Activated T-cell treated with anti-CD3 and anti-CD28 coated beads, Interleukin-2, amount 50 U/mL, for 72 hours (primary cell): ENCODE results near the gene FERMT3. TPM values are rescaled to one million over a fixed set of nuclear protein-coding genes. Genes with fewer than 3 reads are reported as not detected.

Source experiments
- ATAC-seq, 2 donors: fragments of 150-1000 bp; cut with Tn5 transposase; replicated peaks in 1 of 2; 2 replicates each; pipeline ENCODE4 v1.10.0; 2021; ENCODE audit warnings: moderate library complexity in 2 of 2, mild to moderate bottlenecking in 1 of 2
- DNase-seq, 2 donors: peaks; one replicate each; pipeline ENCODE4 v3.0.0; 2021 to 2022; ENCODE audit warnings: mixed read lengths in 1 of 2
- H3K27ac Mint-ChIP-seq: one replicate; pipeline ENCODE4 v1.8.0; 2022; ENCODE audit warnings: mild to moderate bottlenecking, moderate library complexity, mixed read lengths
- H3K27me3 Mint-ChIP-seq: one replicate; pipeline ENCODE4 v1.8.0; 2022; ENCODE audit warnings: low read depth, mixed read lengths
- H3K36me3 Mint-ChIP-seq, 2 donors: one replicate each; pipeline ENCODE4 v1.8.0; 2022; ENCODE audit warnings: mixed read lengths in 2 of 2, mild to moderate bottlenecking in 1 of 2; ENCODE audit not compliant: insufficient read depth in 2 of 2
- H3K4me1 Mint-ChIP-seq: one replicate; pipeline ENCODE4 v1.8.0; 2022; ENCODE audit warnings: low read depth, mixed read lengths
- H3K4me3 Mint-ChIP-seq, 2 donors: one replicate each; pipeline ENCODE4 v1.8.0; 2022; ENCODE audit warnings: mild to moderate bottlenecking in 2 of 2, mixed read lengths in 2 of 2, moderate library complexity in 2 of 2
- H3K9me3 Mint-ChIP-seq, 2 donors: one replicate each; pipeline ENCODE4 v1.8.0; 2022; ENCODE audit warnings: mixed read lengths in 2 of 2
- total RNA-seq, 2 donors: library from RNA; stranded (reverse); gene quantifications; one replicate each; pipeline ENCODE4 v1.2.3, GENCODE V29; 2022

Gene FERMT3
- total RNA-seq, 2 donors from 2014 or later, result 158 to 164 TPM

DNA sequence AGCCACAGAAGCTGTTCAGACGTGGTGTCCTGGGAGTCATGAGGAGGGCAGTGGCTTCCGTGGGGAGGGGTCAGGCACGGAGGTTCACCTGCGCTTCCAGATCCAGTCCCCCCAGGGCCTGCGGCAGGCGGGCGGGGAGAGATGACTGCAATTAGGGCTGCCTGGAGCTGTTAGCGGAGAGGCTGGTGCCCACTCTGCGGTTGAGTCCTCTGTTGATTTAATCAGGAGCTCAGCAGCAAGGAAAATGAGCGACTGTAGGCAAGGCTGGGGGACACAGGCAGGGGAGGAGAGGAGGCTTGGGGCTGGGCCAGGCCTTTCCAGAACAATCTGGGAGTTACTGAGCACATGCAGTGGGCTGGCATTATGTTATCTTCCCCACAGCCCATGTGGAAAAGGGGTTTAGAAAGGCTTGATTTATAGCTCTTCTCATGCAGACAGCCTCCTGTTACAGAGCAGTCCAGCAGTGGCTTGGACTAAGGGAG is 57.9 kb downstream of the FERMT3 start:
- Mint-ChIP-seq H3K9me3 (no peaks in the 10 kb centered on the region), H3K36me3 (peaks cover 2 to 6% of the 10 kb centered on the region in 2 donors), H3K27me3 (no peaks in the 10 kb centered on the region), H3K4me3 (no peak overlapping the region), H3K27ac (no peak overlapping the region), H3K4me1 (peaks cover 25% of the 10 kb centered on the region)
- DNase-seq (no peak), ATAC-seq (no peak)

DNA sequence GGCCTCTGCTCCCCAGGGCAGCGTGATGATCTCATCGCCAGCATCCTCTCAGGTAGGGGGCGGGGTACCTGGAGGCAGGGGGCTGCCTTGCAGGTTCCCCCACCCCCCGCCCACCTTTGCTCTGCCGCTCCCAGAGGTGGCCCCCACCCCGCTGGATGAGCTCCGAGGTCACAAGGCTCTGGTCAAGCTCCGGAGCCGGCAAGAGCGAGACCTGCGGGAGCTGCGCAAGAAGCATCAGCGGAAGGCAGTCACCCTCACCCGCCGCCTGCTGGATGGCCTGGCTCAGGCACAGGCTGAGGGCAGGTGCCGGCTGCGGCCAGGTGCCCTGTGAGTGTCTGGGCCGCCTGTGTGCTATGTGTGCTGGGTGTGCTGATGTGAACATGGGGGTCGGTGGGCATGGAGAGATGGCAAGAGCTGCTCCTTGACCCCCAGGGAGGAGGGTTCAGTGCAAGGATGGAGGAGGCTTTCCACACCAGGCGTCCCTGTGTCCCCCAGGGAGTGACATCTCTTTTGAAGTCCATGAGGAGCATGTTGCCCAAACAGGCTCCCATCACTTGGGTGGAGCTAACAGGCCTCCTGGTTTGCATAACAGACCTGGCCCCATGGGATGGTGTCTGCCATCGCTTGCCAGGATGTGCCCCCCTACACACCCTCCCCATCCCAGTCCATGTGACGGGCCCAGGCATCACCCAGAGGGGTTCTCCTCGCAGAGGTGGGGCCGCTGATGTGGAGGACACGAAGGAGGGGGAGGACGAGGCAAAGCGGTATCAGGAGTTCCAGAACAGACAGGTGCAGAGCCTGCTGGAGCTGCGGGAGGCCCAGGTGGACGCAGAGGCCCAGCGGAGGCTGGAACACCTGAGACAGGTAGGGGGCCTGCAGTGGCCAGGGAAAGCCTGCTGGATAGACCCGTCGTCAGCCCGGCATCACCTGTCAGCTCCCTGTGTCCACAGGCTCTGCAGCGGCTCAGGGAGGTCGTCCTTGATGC is 58.9 kb downstream of the FERMT3 start:
- peaks cover 20% of the 10 kb centered on the region for H3K4me1 Mint-ChIP-seq
- no peaks in the 10 kb centered on the region for H3K27me3 Mint-ChIP-seq
- H3K9me3 Mint-ChIP-seq, result no peaks in the 10 kb centered on the region
- H3K36me3 Mint-ChIP-seq, result peaks cover 0 to 7% of the 10 kb centered on the region in 2 donors
- no peak for DNase-seq
- H3K4me3 Mint-ChIP-seq, result no peak overlapping the region
- ATAC-seq, result no peak
- H3K27ac Mint-ChIP-seq, result no peak overlapping the region

DNA sequence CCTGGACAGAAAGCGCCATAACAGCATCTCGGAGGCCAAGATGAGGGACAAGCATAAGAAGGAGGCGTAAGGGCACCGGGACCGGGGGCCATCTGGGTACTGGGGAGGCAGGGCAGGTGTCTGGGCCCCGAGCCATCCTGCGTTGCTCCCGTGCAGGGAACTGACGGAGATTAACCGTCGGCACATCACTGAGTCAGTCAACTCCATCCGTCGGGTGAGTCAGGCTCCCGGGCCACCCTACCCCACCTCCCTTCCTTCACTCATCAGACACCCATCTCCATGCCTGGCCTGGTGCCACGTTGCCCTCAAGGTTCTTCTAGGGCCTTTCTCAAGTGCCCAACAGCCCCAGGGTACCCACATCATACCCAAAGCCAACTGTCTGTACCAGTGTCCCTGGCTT is 59.8 kb downstream of the FERMT3 start:
- Mint-ChIP-seq H3K27me3 (no peaks in the 10 kb centered on the region), H3K27ac (no peak overlapping the region), H3K36me3 (peaks cover 0 to 7% of the 10 kb centered on the region in 2 donors), H3K9me3 (no peaks in the 10 kb centered on the region), H3K4me1 (peaks cover 20% of the 10 kb centered on the region), H3K4me3 (no peak overlapping the region)
- ATAC-seq (no peak), DNase-seq (no peak)

DNA sequence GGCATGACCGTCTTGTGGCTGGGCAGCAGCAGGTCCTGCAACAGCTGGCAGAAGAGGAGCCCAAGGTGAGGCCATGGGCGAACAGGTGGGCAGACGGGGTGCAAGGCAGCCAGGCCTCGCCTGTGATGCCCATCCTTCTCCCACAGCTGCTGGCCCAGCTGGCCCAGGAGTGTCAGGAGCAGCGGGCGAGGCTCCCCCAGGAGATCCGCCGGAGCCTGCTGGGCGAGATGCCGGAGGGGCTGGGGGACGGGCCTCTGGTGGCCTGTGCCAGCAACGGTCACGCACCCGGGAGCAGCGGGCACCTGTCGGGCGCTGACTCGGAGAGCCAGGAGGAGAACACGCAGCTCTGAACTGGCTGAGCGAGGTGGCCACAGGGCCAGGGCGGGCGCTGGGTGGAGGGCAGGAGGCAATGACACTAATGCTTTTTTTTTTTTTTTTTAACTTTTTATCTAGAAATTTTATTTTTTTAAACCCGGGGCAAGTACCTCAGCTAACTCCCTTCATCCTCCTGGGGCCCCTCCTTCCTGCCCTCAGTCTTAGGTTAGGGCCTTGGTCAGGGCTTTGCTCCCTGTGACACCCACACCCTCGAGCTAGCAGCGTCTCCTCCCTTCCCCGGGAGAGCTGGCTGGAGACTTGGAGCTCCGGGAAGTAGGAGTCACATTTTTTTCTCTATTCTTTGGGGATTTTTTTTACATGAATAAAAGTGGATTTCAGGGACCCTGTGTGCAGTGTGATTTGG is 60.9 kb downstream of the FERMT3 start:
- no peaks in the 10 kb centered on the region for H3K9me3 Mint-ChIP-seq
- ATAC-seq (no peak), DNase-seq (no peak)
- H3K4me1 Mint-ChIP-seq, result peaks cover 27% of the 10 kb centered on the region
- H3K36me3 Mint-ChIP-seq, result peaks cover 0 to 7% of the 10 kb centered on the region in 2 donors
- no peaks in the 10 kb centered on the region for H3K27me3 Mint-ChIP-seq
- H3K27ac Mint-ChIP-seq, result no peak overlapping the region
- H3K4me3 Mint-ChIP-seq, result peak overlapping the region; percentile 42 to 90

DNA sequence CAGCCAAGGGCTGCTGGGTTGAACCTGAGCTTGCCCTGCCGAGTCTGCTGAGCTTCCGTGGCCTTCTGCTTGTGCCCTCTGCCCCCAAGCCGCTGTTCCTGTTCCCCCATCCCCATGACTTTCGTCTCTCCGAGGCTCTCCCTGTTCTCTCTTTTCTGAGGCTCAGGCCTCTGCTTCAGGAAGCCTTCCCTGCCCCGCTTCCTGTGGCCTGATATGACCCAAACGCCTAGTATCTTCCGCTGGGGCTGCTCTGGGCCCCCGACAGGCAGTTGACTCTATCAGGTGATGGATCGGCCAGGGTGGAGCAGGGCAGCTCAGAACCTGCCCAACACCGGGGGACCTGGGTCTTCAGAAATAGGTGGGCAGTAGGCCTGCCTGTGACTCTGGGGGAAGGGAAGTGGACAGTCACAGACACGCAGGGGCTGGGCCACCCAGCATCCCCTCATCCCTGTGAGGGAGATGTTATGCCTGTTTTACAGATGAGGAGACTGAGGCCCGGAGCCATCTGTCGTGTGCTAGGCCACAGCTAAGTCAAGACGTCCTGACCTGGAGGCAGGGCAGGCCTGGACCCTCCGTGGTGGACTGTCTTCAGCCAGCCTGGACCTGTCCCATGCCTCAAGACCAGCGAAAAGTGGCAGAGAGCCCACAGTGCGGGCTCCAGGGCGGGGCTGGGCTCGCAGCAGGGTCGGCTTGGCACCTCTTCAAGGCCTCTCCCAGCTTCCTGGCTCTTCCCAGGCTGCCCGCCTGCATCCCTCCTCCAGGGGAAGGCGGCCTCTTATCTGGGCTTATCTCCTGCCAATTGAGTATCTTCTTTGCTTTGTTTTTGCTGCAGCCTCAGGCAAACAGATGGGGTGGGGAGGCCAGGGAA is 61.7 kb downstream of the FERMT3 start:
- Mint-ChIP-seq H3K27ac (peak overlapping the region; percentile 81), H3K36me3 (peaks cover 0 to 7% of the 10 kb centered on the region in 2 donors), H3K4me3 (peak overlapping the region; percentile 90 to 100), H3K9me3 (no peaks in the 10 kb centered on the region), H3K4me1 (peaks cover 29% of the 10 kb centered on the region), H3K27me3 (no peaks in the 10 kb centered on the region)
- ATAC-seq (no peak), DNase-seq (no peak)

DNA sequence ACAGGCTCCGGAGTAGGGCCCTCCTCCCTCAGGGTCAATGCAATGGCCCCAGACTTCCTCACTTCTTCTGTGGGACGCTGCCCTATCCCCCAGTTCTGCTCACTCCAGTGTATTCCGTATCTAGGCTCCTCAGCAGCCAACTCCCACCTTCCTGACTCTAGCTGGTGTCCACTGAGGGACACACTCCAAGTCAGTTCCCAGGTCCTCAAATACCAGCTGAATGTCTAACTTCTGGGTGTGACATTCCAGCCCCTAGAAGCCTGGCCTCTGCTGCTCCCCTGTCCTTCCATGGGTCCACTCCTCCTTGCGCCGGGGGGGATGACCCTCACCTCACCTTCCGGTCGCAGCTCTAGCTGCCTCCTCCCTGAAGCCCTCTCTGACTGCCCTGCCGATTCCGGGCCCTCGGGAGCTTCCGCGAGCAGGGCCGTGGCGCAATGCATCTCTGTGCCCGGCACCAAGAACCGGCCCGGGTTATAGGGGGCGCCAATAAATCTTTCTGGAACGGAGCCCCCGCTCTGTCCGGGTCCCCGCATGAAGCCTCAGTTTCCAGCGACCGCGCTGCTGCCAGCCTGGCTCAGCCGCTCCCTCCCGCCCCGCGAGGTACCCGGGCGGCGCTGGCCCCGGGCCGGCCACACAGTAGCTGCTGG is 62.5 kb downstream of the FERMT3 start:
- Mint-ChIP-seq H3K4me3 (peak overlapping the region; percentile 90 to 100), H3K36me3 (peaks cover 0 to 7% of the 10 kb centered on the region in 2 donors), H3K27me3 (no peaks in the 10 kb centered on the region), H3K9me3 (no peaks in the 10 kb centered on the region), H3K27ac (peak overlapping the region; percentile 81), H3K4me1 (peaks cover 29% of the 10 kb centered on the region)
- DNase-seq (peak; percentile 62 to 71), ATAC-seq (peak; percentile 14 to 34)

DNA sequence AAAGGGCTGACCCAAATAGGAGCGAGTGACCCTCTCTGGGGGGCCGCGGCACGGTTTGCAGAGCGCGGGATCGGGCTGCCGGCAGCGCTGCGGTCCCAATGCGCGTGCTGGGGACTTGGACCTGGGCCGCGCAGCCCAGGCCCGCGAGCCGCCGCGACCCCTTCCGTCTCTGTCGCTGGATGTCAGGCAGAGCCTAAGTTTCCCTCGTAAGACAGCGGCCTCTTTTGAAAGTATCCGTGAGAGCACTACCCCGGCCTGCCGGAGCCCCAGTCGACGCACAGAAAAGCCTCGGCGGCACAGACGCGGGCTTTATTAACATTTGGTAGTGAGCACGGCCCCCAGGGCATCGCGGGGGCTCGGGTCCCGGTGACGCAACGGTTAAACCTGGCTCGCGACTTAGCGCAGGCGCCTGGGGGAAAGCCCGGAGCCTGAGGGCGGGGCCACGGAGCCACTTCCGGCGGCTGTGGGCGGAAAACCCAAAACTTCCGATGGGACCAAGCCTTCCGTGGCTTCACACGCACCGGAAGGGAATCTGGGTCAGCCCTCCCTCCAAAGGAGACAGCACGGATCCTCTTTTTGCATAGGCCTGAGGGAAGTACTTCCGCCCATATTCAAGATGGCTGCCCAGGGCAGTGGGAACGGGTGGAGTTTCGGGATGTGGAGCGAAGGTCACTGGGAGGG is 63.2 kb downstream of the FERMT3 start:
- H3K4me3 Mint-ChIP-seq, result peak overlapping the region; percentile 90 to 100
- H3K27me3 Mint-ChIP-seq, result no peaks in the 10 kb centered on the region
- H3K36me3 Mint-ChIP-seq, result peaks cover 0 to 7% of the 10 kb centered on the region in 2 donors
- no peaks in the 10 kb centered on the region for H3K9me3 Mint-ChIP-seq
- peak; percentile 98 for DNase-seq
- peaks cover 29% of the 10 kb centered on the region for H3K4me1 Mint-ChIP-seq
- peak; percentile 76 to 80 for ATAC-seq
- peak overlapping the region; percentile 98 for H3K27ac Mint-ChIP-seq

Other genes starting within 250 kb of the FERMT3 start
- gene COX8A, start 232.1 kb upstream of the FERMT3 start, total RNA-seq, result 100 to 1,000 TPM; 310 to 319 TPM
- gene OTUB1, start 220.3 kb upstream of the FERMT3 start, total RNA-seq, result 10 to 100 TPM; 62.8 to 72.8 TPM
- gene FLRT1, start 170.8 kb upstream of the FERMT3 start, total RNA-seq, result 1 to 10 TPM in 1 of 2 donors, under 1 TPM in 1; 0.19 to 1.4 TPM
- 10 to 100 TPM; 17.4 to 18.4 TPM for gene MACROD1, start 40.6 kb upstream of the FERMT3 start, total RNA-seq
- gene STIP1, start 20.6 kb upstream of the FERMT3 start, total RNA-seq, result 100 to 1,000 TPM; 246 to 256 TPM
- gene TRPT1, start 19.5 kb downstream of the FERMT3 start, total RNA-seq, result 10 to 100 TPM; 19.7 to 25.5 TPM
- 10 to 100 TPM; 78.6 to 92.9 TPM for gene NUDT22, start 19.6 kb downstream of the FERMT3 start, total RNA-seq
- gene DNAJC4, start 23.8 kb downstream of the FERMT3 start, total RNA-seq, result 10 to 100 TPM; 42.2 to 54.1 TPM
- gene VEGFB, start 27.9 kb downstream of the FERMT3 start, total RNA-seq, result 10 to 100 TPM; 65.4 to 67.3 TPM
- 10 to 100 TPM; 34.2 to 41.5 TPM for gene FKBP2, start 34.4 kb downstream of the FERMT3 start, total RNA-seq
- gene PPP1R14B, start 40.2 kb downstream of the FERMT3 start, total RNA-seq, result 100 to 1,000 TPM; 121 to 149 TPM
- gene PLCB3, start 44.8 kb downstream of the FERMT3 start, total RNA-seq, result 10 to 100 TPM in 1 of 2 donors, 1 to 10 TPM in 1; 9.1 to 10.5 TPM
- gene BAD, start 77.9 kb downstream of the FERMT3 start, total RNA-seq, result 10 to 100 TPM; 35.2 to 35.7 TPM
- 10 to 100 TPM; 57.1 to 67.4 TPM for gene GPR137, start 79.1 kb downstream of the FERMT3 start, total RNA-seq
- gene KCNK4, start 84.6 kb downstream of the FERMT3 start, total RNA-seq, result under 1 TPM in 1 of 2 donors, not detected in 1; 0.35 TPM
- 1 to 10 TPM in 1 of 2 donors, under 1 TPM in 1; 0.53 to 1.1 TPM for gene CATSPERZ, start 93.6 kb downstream of the FERMT3 start, total RNA-seq
- 10 to 100 TPM; 40.5 to 42.4 TPM for gene ESRRA, start 98.8 kb downstream of the FERMT3 start, total RNA-seq
- gene TRMT112, start 110.8 kb downstream of the FERMT3 start, total RNA-seq, result 100 to 1,000 TPM; 145 to 154 TPM
- gene PRDX5, start 111.4 kb downstream of the FERMT3 start, total RNA-seq, result 100 to 1,000 TPM; 134 to 138 TPM
- gene CCDC88B, start 133.5 kb downstream of the FERMT3 start, total RNA-seq, result 100 to 1,000 TPM; 119 to 126 TPM
- 10 to 100 TPM; 16.6 to 18.4 TPM for gene RPS6KA4, start 152.4 kb downstream of the FERMT3 start, total RNA-seq